ENCODE results near the gene SPNS1.
"Not testable (repeated sequence)": the region's sequence is repeated elsewhere in the genome, so short reads cannot be mapped to it uniquely, and the experiment has no call there.

The SPNS1 gene

DNA sequence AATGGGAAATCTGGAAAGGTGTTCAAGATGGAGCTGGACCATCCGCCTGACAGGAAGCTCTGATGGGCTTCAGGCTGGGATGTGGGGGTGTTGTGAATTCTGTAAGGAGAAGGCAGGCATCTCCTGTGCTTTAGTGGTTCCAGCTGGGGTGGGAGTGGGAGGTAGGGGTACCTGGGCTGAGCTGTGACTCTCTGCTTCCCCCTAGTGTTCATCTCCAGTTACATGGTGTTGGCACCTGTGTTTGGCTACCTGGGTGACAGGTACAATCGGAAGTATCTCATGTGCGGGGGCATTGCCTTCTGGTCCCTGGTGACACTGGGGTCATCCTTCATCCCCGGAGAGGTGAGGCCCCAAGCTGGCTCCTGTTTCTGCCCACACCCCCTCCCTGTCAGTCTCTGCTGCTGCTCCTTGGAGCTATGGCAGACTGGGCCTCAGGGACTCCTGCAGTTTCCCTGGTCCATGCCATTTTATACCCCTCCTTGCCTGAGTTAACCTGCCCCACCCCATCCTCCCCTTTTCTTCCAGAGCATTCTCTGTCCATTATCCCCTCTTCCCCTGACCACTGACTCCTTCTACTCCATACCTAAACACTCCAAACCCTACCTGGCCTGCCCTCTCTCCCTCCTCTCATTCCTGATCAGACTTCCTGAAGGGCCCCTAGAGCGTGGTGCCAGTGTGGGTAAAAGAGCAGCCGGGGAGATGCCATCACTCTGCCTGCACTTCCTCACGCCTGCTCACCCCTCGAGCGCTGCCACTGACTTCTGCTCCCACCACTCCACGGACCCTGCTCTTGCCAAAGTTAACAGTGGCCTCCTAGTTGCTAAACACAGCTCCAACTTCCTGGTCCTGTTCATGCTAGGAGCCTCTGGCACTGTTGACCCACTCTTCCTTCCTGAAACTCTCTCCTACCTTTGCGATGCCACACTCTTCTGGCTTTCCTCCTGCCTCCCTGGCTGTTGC, 3.4 kb downstream of the SPNS1 start:
- no peak overlapping the region for H3K4me3 ChIP-seq (ENCODE audit: low read depth, low read length)
- no peak for DNase-seq (ENCODE audit: low read depth)
- TF ChIP-seq MYC (IDR thresholded peaks at IDR 0.05; ENCODE audit: low read depth, low read length) (no peak), POLR2A (IDR thresholded peaks at IDR 0.05; ENCODE audit: extremely low read depth, insufficient read length) (no peak)
- TF ChIP-seq, protein P1, sequence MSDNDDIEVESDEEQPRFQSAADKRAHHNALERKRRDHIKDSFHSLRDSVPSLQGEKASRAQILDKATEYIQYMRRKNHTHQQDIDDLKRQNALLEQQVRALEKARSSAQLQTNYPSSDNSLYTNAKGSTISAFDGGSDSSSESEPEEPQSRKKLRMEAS (IDR thresholded peaks at IDR 0.05; ENCODE audit: low read depth, low read length), result no peak
- TF ChIP-seq, protein P2, sequence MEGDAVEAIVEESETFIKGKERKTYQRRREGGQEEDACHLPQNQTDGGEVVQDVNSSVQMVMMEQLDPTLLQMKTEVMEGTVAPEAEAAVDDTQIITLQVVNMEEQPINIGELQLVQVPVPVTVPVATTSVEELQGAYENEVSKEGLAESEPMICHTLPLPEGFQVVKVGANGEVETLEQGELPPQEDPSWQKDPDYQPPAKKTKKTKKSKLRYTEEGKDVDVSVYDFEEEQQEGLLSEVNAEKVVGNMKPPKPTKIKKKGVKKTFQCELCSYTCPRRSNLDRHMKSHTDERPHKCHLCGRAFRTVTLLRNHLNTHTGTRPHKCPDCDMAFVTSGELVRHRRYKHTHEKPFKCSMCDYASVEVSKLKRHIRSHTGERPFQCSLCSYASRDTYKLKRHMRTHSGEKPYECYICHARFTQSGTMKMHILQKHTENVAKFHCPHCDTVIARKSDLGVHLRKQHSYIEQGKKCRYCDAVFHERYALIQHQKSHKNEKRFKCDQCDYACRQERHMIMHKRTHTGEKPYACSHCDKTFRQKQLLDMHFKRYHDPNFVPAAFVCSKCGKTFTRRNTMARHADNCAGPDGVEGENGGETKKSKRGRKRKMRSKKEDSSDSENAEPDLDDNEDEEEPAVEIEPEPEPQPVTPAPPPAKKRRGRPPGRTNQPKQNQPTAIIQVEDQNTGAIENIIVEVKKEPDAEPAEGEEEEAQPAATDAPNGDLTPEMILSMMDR (IDR thresholded peaks at IDR 0.05; ENCODE audit: low read depth, low read length), result peak; percentile 48

DNA sequence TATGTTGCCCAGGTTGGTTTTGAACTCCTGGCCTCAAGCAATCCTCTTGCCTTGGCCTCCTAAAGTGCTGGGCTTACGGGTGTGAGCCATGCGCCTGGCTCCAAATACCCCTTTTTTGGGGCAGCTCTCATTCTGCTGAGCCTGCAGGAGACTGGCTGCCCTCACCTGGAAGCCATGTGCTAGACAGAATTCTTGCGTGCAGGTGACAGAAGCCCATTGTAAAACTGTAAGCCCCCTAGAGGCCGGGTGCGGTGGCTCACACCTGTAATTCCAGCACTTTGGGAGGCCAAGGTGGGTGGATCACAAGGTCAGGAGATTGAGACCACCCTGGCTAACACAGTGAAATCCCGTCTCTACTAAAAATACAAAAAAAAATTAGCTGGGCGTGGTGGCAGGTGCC, 5.8 kb downstream of the SPNS1 start:
- H3K4me3 ChIP-seq (ENCODE audit: low read depth, low read length); DNase-seq (ENCODE audit: low read depth): not testable (repeated sequence)
- TF ChIP-seq, protein P2 (IDR thresholded peaks at IDR 0.05; ENCODE audit: low read depth, low read length), result peak; percentile 7

DNA sequence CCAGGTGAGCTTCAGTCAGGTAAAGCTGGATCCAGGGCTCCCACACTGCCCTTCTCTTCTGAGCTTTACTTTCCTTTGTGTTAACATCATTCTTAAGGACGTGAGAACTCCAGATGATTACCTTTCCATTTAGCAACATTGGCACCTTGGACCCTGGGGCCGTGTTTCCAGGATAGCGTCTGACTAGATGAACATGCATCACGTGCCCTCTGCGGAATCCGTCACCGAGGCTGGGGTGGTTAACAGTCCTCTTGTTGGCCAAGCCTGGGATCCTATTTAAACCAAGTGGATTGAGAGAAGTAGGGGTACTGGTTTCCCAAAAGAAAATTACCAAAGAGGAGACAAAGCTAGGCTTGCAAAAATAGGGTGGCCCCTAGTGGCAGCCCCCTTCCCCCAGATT, 6.4 kb downstream of the SPNS1 start:
- no peak overlapping the region for H3K4me3 ChIP-seq (ENCODE audit: low read depth, low read length)
- no peak for DNase-seq (ENCODE audit: low read depth)
- TF ChIP-seq, protein P2 (IDR thresholded peaks at IDR 0.05; ENCODE audit: low read depth, low read length), result peak; percentile 9
- TF ChIP-seq POLR2A (IDR thresholded peaks at IDR 0.05; ENCODE audit: extremely low read depth, insufficient read length), result no peak
- TF ChIP-seq, protein P1 (IDR thresholded peaks at IDR 0.05; ENCODE audit: low read depth, low read length), result no peak
- TF ChIP-seq MYC (IDR thresholded peaks at IDR 0.05; ENCODE audit: low read depth, low read length), result no peak

DNA sequence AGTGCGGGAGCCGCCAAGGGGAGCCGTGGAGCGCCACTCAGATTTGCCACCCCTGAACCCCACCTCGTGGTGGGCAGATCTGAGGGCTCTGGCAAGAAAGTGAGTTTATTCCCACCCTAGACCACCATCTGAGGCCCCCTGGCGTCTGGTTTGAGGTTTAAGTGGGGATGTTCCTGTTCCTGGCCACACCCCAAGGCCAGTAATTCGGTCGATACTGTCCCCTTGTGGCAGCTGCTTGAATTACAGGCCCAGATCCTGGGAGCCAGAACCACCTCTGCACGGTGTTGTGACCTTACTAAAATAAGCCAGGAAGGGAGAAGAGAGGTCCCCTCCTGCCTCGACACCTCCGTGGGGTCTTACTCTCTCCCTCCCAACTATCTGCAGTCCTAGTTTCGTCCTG, 6.9 kb downstream of the SPNS1 start:
- H3K4me3 ChIP-seq (ENCODE audit: low read depth, low read length), result no peak overlapping the region
- DNase-seq (ENCODE audit: low read depth), result peak; percentile 69
- TF ChIP-seq, protein P1 (IDR thresholded peaks at IDR 0.05; ENCODE audit: low read depth, low read length), result no peak
- TF ChIP-seq, protein P2 (IDR thresholded peaks at IDR 0.05; ENCODE audit: low read depth, low read length), result peak; percentile 94
- TF ChIP-seq POLR2A (IDR thresholded peaks at IDR 0.05; ENCODE audit: extremely low read depth, insufficient read length), result no peak

DNA sequence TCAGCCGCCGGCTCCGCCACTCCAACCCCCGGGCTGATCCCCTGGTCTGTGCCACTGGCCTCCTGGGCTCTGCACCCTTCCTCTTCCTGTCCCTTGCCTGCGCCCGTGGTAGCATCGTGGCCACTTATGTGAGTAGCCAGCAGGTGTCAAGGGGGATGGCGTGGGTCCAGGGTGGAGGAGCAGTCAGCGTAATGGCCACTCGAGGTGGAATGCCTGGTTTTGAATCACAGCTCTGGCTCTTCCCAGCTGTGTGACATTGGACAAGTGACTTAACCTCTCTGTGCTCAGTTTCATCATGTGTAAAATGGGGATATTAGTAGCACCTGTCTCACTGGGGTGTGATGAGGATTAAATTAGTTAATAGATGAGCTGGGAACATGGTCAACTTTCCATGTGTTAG, 7.8 kb downstream of the SPNS1 start:
- TF ChIP-seq MYC (IDR thresholded peaks at IDR 0.05; ENCODE audit: low read depth, low read length), result no peak
- TF ChIP-seq, protein P2 (IDR thresholded peaks at IDR 0.05; ENCODE audit: low read depth, low read length), result no peak
- H3K4me3 ChIP-seq (ENCODE audit: low read depth, low read length), result no peak overlapping the region
- no peak for DNase-seq (ENCODE audit: low read depth)

DNA sequence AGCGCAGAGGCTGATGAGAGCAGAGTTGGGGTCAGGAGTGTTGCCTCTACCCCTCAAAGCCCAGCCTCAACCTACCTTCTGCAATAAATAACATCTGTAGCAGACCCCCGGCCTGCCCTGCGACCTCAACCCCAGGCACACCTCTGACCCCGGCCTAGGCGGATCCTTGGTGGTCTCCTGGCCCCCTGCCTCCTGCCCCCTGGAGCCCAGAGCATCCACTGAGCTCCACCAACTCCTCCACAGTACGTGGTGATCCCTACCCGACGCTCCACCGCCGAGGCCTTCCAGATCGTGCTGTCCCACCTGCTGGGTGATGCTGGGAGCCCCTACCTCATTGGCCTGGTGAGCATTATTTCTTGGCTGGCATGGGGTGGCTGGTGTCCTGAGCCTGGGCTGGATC, 8.4 kb downstream of the SPNS1 start:
- DNase-seq (ENCODE audit: low read depth), result no peak
- TF ChIP-seq, protein P2 (IDR thresholded peaks at IDR 0.05; ENCODE audit: low read depth, low read length), result no peak
- TF ChIP-seq POLR2A (IDR thresholded peaks at IDR 0.05; ENCODE audit: extremely low read depth, insufficient read length), result no peak
- TF ChIP-seq, protein P1 (IDR thresholded peaks at IDR 0.05; ENCODE audit: low read depth, low read length), result no peak
- H3K4me3 ChIP-seq (ENCODE audit: low read depth, low read length), result peak overlapping the region; percentile 69
